Neural progenitor cell (in vitro differentiated cells): ENCODE data around the gene ABHD14A. TPM values are rescaled to one million over a fixed set of nuclear protein-coding genes. Genes with fewer than 3 reads are reported as not detected.
A peak's percentile ranks its signal among the peaks of the same experiment; 100 is the strongest.

ENCODE experiments used
- DNase-seq: peaks from one replicate; pipeline ENCODE4 v3.0.0-alpha.2; 2016; ENCODE audit warnings: low spot score
- H2AFZ ChIP-seq: fragments of 200-600 bp; sonication (generic); replicated peaks from 2 replicates; pipeline ENCODE4 v1.6.1; 2016; ENCODE audit warnings: antibody characterized with exemption
- H3F3A ChIP-seq: fragments of 200-600 bp; sonication (generic); 2 replicates; pipeline ENCODE4 v1.6.1; 2016; ENCODE audit warnings: antibody characterized with exemption, low read depth
- H3K27ac ChIP-seq: fragments of 200-600 bp; sonication (generic); 2 replicates; pipeline ENCODE4 v1.5.1; 2016; ENCODE audit warnings: mild to moderate bottlenecking
- H3K27me3 ChIP-seq: fragments of 200-600 bp; sonication (generic); 2 replicates; pipeline ENCODE4 v1.6.1; 2016; ENCODE audit warnings: mild to moderate bottlenecking, moderate library complexity
- H3K36me3 ChIP-seq: fragments of 200-600 bp; sonication (generic); 2 replicates; pipeline ENCODE4 v1.5.1; 2016
- H3K4me1 ChIP-seq: fragments of 200-600 bp; sonication (generic); 2 replicates; pipeline ENCODE4 v1.6.1; 2016; ENCODE audit warnings: mixed run types
- H3K4me2 ChIP-seq: fragments of 200-600 bp; sonication (generic); 2 replicates; pipeline ENCODE4 v1.6.1; 2016
- H3K4me3 ChIP-seq: fragments of 200-600 bp; sonication (generic); 2 replicates; pipeline ENCODE4 v1.5.1; 2016
- H3K79me2 ChIP-seq: fragments of 200-600 bp; sonication (generic); 2 replicates; pipeline ENCODE4 v1.6.1; 2016; ENCODE audit warnings: low read depth
- H3K9ac ChIP-seq: fragments of 200-600 bp; sonication (generic); 2 replicates; pipeline ENCODE4 v1.6.1; 2016
- H3K9me3 ChIP-seq: fragments of 200-600 bp; sonication (generic); 2 replicates; pipeline ENCODE4 v1.5.1; 2016; ENCODE audit warnings: low read depth
- H4K20me1 ChIP-seq: fragments of 200-600 bp; sonication (generic); 2 replicates; pipeline ENCODE4 v1.6.1; 2016; ENCODE audit warnings: low read depth
- H3K27ac Mint-ChIP-seq: 3 replicates; pipeline ENCODE4 v1.8.0; 2021; ENCODE audit warnings: mixed read lengths
- H3K27me3 Mint-ChIP-seq: 2 replicates; pipeline ENCODE4 v1.8.0; 2022; ENCODE audit warnings: low read depth, mild to moderate bottlenecking, inconsistent platforms, moderate library complexity, mixed read lengths; ENCODE audit not compliant: insufficient read depth
- H3K36me3 Mint-ChIP-seq: 3 replicates; pipeline ENCODE4 v1.8.0; 2021; ENCODE audit warnings: mixed read lengths
- H3K4me1 Mint-ChIP-seq: 3 replicates; pipeline ENCODE4 v1.8.0; 2021; ENCODE audit warnings: mixed read lengths
- H3K4me3 Mint-ChIP-seq: 3 replicates; pipeline ENCODE4 v1.8.0; 2021; ENCODE audit warnings: mild to moderate bottlenecking, moderate library complexity, mixed read lengths
- H3K9me3 Mint-ChIP-seq: 3 replicates; pipeline ENCODE4 v1.8.0; 2020; ENCODE audit warnings: mixed read lengths
- CTCF ChIP-seq: fragments of 200-600 bp; sonication (generic); IDR thresholded peaks from 2 replicates; pipeline ENCODE4 v1.5.1; 2017; ENCODE audit warnings: antibody characterized with exemption, mild to moderate bottlenecking
- EZH2 ChIP-seq: fragments of 200-600 bp; sonication (generic); IDR thresholded peaks from 2 replicates; pipeline ENCODE4 v1.6.1; 2017; ENCODE audit warnings: antibody characterized with exemption, mild to moderate bottlenecking, moderate library complexity
- EZH2phosphoT487 ChIP-seq: fragments of 200-600 bp; sonication (generic); IDR thresholded peaks from 2 replicates; pipeline ENCODE4 v1.6.1; 2017; ENCODE audit warnings: antibody characterized with exemption
- total RNA-seq: library from RNA; depleted of rRNA; stranded (reverse); fragments of >200 nt; gene quantifications from 2 replicates; pipeline ENCODE4 v1.2.3, GENCODE V29; 2015; ENCODE audit warnings: low replicate concordance

The ABHD14A gene
- total RNA-seq, 1 donor from 2014 or later, result 4.0 TPM

- Mint-ChIP-seq H3K27ac (peak overlapping the region; percentile 72), H3K36me3 (peaks cover 8% of the 10 kb centered on the region), H3K4me3 (no peak overlapping the region), H3K4me1 (peaks cover 44% of the 10 kb centered on the region), H3K27me3 (peaks cover 16% of the 10 kb centered on the region), H3K9me3 (no peaks in the 10 kb centered on the region)
- H3K27me3 ChIP-seq, result peaks cover 34% of the 10 kb centered on the region
- peaks cover 72% of the 10 kb centered on the region for H4K20me1 ChIP-seq
- H3K27ac ChIP-seq, result no peak overlapping the region
- no peak overlapping the region for H3K4me3 ChIP-seq
- H3K9ac ChIP-seq, result no peak overlapping the region
- peak; percentile 41 for DNase-seq
- H3K79me2 ChIP-seq, result no peaks in the 10 kb centered on the region
- no peaks in the 10 kb centered on the region for H3K36me3 ChIP-seq
- peaks cover 47% of the 10 kb centered on the region for H3K4me1 ChIP-seq
- H3K9me3 ChIP-seq, result no peaks in the 10 kb centered on the region
- peak overlapping the region; percentile 27 for H3K4me2 ChIP-seq
- no peak overlapping the region for H2AFZ ChIP-seq
- peaks cover 27% of the 10 kb centered on the region for H3F3A ChIP-seq
- TF ChIP-seq CTCF (no peak), EZH2phosphoT487 (no peak), EZH2 (no peak)
Observed at GRCh38 chr3:51961602-51962569, 13.0 kb upstream of the ABHD14A start.

DNA sequence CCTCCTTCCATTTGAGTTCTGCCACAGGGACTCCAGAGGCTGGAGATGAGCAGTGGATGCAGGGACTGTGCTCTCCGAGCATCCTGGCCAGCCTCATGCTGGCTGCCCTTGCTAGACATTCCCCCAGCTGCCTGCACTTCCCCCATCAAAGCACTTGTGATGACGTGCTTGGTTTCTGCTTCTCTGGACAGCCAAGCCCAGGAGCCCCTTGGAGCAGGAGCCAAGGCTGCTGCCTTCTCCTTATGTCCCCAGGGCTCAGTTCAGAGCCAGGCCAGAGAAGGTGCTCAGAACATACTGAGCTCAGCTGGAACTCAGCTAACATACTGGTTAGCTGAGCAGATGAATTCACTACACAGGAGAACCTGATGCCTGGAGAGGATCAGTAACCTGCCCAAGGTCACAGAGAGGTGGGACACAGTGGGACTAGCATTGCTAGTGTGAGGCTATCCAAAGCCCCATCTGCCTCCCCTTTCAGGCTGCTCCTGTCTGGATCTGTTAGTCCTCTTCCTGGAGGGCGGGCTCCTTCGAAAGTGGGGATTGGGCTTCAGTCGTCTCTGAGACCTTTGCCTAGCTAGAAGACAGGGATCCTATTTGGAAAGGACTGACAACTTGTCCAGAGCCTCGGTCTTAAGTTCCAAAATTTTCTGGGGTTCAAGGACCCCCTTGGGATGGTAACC lies 11.9 kb upstream of the ABHD14A start:
- no peaks in the 10 kb centered on the region for H3K36me3 ChIP-seq
- no peak for TF ChIP-seq EZH2phosphoT487
- TF ChIP-seq EZH2, result no peak
- TF ChIP-seq CTCF, result no peak
- peaks cover 44% of the 10 kb centered on the region for H3K4me1 Mint-ChIP-seq
- H3K4me3 ChIP-seq, result no peak overlapping the region
- no peak overlapping the region for H3K9ac ChIP-seq
- peaks cover 8% of the 10 kb centered on the region for H3K36me3 Mint-ChIP-seq
- peaks cover 27% of the 10 kb centered on the region for H3F3A ChIP-seq
- peaks cover 48% of the 10 kb centered on the region for H3K4me1 ChIP-seq
- H3K9me3 ChIP-seq, result no peaks in the 10 kb centered on the region
- H3K4me3 Mint-ChIP-seq, result no peak overlapping the region
- no peak overlapping the region for H2AFZ ChIP-seq
- H3K79me2 ChIP-seq, result no peaks in the 10 kb centered on the region
- no peak overlapping the region for H3K27ac ChIP-seq
- H3K4me2 ChIP-seq, result no peak overlapping the region
- peaks cover 62% of the 10 kb centered on the region for H4K20me1 ChIP-seq
- peaks cover 30% of the 10 kb centered on the region for H3K27me3 ChIP-seq
- H3K9me3 Mint-ChIP-seq, result no peaks in the 10 kb centered on the region
- H3K27ac Mint-ChIP-seq, result no peak overlapping the region
- DNase-seq, result no peak
- H3K27me3 Mint-ChIP-seq, result peaks cover 16% of the 10 kb centered on the region

- H3K9ac ChIP-seq, result no peak overlapping the region
- peak overlapping the region; percentile 5 for H3K4me3 ChIP-seq
- H3K27me3 ChIP-seq, result peaks cover 30% of the 10 kb centered on the region
- Mint-ChIP-seq H3K36me3 (peaks cover 5% of the 10 kb centered on the region), H3K4me3 (peak overlapping the region; percentile 82), H3K9me3 (no peaks in the 10 kb centered on the region), H3K27ac (no peak overlapping the region), H3K4me1 (peaks cover 54% of the 10 kb centered on the region), H3K27me3 (peaks cover 14% of the 10 kb centered on the region)
- peaks cover 55% of the 10 kb centered on the region for H3K4me1 ChIP-seq
- peak overlapping the region; percentile 88 for H3K4me2 ChIP-seq
- peaks cover 37% of the 10 kb centered on the region for H3F3A ChIP-seq
- H3K27ac ChIP-seq, result no peak overlapping the region
- H3K79me2 ChIP-seq, result no peaks in the 10 kb centered on the region
- H4K20me1 ChIP-seq, result peaks cover 62% of the 10 kb centered on the region
- no peaks in the 10 kb centered on the region for H3K9me3 ChIP-seq
- DNase-seq, result peak; percentile 92
- no peaks in the 10 kb centered on the region for H3K36me3 ChIP-seq
- H2AFZ ChIP-seq, result no peak overlapping the region
- no peak for TF ChIP-seq CTCF
- no peak for TF ChIP-seq EZH2
- TF ChIP-seq EZH2phosphoT487, result no peak
Observed at GRCh38 chr3:51963951-51964451, 10.9 kb upstream of the ABHD14A start.
